SK-N-SH treated with all-trans-retinoic acid at 6 μM for 48 hours (cell line): ENCODE data around the gene C1QTNF4.

Source experiments
- GLIS3 ChIP-seq: fragments of 250-450 bp; sonication (Bioruptor Pico); IDR thresholded peaks from 2 replicates; pipeline ENCODE4 v1.5.0; 2020; ENCODE audit warnings: mild to moderate bottlenecking, moderate library complexity
- PATZ1 ChIP-seq: fragments of 250-450 bp; sonication (Bioruptor Pico); IDR thresholded peaks from 2 replicates; pipeline ENCODE4 v1.8.0; 2020; ENCODE audit warnings: mild to moderate bottlenecking, moderate library complexity, borderline replicate concordance
- TOX ChIP-seq: fragments of 250-450 bp; sonication (Bioruptor Pico); IDR thresholded peaks from 2 replicates; pipeline ENCODE4 v1.8.0; 2021; ENCODE audit warnings: mild to moderate bottlenecking, moderate library complexity, borderline replicate concordance
- ZC3H10 ChIP-seq: fragments of 250-450 bp; sonication (Bioruptor Pico); IDR thresholded peaks from 2 replicates; pipeline ENCODE4 v1.5.1; 2021; ENCODE audit warnings: mild to moderate bottlenecking, moderate library complexity
- ZFP3 ChIP-seq: fragments of 250-450 bp; sonication (Bioruptor Pico); IDR thresholded peaks from 2 replicates; pipeline ENCODE4 v1.5.0; 2020; ENCODE audit warnings: mild to moderate bottlenecking, moderate library complexity
- ZNF70 ChIP-seq: fragments of 450-650 bp; formaldehyde crosslinking; IDR thresholded peaks from 2 replicates; pipeline ENCODE4 v1.5.0; 2020; ENCODE audit warnings: mild to moderate bottlenecking, moderate library complexity
- TF ChIP-seq, protein P1 (sequence below): fragments of 250-450 bp; sonication (Bioruptor Pico); IDR thresholded peaks from 2 replicates; pipeline ENCODE4 v1.5.1; 2020; ENCODE audit warnings: low read depth, mild to moderate bottlenecking, moderate library complexity
- TF ChIP-seq, protein P2 (sequence below): fragments of 250-450 bp; sonication (Bioruptor Pico); IDR thresholded peaks from 2 replicates; pipeline ENCODE4 v1.5.1; 2021; ENCODE audit warnings: mild to moderate bottlenecking, moderate library complexity

DNA sequence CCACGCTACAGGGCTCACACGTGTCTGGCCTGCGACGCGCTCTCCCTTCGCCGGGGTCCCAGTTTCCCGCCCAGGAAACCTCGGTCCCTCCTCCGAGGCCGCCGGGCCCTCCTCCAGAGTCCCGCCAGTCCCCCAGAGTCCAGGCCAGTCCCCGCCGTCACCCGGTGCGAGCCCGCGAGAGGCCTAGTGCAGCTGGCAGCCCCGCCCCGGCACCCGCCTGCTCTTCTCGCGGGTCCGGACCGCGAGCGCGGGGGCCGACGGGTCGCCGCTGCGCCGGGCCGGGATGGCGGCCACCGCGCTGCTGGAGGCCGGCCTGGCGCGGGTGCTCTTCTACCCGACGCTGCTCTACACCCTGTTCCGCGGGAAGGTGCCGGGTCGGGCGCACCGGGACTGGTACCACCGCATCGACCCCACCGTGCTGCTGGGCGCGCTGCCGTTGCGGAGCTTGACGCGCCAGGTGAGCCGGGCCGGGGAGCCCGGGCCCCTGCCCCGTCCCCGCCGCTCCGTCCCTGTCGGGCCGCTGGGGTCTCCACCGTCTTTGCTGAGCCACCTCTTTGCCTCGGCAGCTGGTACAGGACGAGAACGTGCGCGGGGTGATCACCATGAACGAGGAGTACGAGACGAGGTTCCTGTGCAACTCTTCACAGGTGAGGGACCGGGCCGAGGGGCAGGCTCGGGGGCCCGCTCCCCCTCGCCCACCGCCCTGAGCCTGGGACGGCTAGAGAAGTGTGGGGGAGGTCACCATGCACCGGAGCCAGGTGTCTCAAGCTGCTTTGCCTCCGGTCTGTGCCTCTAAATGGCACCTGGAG, 28.7 kb downstream of the C1QTNF4 start, which contains the start of gene PTPMT1:
- TF ChIP-seq, protein P1, sequence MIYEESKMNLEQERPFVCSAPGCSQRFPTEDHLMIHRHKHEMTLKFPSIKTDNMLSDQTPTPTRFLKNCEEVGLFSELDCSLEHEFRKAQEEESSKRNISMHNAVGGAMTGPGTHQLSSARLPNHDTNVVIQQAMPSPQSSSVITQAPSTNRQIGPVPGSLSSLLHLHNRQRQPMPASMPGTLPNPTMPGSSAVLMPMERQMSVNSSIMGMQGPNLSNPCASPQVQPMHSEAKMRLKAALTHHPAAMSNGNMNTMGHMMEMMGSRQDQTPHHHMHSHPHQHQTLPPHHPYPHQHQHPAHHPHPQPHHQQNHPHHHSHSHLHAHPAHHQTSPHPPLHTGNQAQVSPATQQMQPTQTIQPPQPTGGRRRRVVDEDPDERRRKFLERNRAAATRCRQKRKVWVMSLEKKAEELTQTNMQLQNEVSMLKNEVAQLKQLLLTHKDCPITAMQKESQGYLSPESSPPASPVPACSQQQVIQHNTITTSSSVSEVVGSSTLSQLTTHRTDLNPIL (CRISPR knock-in tag) = no peak
- no peak for TF ChIP-seq TOX (CRISPR knock-in tag)
- no peak for TF ChIP-seq ZFP3
- no peak for TF ChIP-seq ZNF70
- TF ChIP-seq ZC3H10 (CRISPR knock-in tag) = no peak
- TF ChIP-seq, protein P2, sequence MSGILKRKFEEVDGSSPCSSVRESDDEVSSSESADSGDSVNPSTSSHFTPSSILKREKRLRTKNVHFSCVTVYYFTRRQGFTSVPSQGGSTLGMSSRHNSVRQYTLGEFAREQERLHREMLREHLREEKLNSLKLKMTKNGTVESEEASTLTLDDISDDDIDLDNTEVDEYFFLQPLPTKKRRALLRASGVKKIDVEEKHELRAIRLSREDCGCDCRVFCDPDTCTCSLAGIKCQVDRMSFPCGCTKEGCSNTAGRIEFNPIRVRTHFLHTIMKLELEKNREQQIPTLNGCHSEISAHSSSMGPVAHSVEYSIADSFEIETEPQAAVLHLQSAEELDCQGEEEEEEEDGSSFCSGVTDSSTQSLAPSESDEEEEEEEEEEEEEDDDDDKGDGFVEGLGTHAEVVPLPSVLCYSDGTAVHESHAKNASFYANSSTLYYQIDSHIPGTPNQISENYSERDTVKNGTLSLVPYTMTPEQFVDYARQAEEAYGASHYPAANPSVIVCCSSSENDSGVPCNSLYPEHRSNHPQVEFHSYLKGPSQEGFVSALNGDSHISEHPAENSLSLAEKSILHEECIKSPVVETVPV (CRISPR knock-in tag) = no peak
- no peak for TF ChIP-seq GLIS3 (CRISPR knock-in tag)
- TF ChIP-seq PATZ1 (CRISPR knock-in tag) = no peak
